ENCODE results near the gene ARHGEF11.

- TF ChIP-seq CTCF (IDR thresholded peaks at IDR 0.05) (no peak), POLR2A (IDR thresholded peaks at IDR 0.05) (no peak)
Measured at GRCh38 chr1:156958247-156958714, 87.3 kb downstream of the ARHGEF11 start.

Data from Peyer's patch (tissue), 4 donors.